Measurements from ENCODE around the gene R3HDM4.

DNA sequence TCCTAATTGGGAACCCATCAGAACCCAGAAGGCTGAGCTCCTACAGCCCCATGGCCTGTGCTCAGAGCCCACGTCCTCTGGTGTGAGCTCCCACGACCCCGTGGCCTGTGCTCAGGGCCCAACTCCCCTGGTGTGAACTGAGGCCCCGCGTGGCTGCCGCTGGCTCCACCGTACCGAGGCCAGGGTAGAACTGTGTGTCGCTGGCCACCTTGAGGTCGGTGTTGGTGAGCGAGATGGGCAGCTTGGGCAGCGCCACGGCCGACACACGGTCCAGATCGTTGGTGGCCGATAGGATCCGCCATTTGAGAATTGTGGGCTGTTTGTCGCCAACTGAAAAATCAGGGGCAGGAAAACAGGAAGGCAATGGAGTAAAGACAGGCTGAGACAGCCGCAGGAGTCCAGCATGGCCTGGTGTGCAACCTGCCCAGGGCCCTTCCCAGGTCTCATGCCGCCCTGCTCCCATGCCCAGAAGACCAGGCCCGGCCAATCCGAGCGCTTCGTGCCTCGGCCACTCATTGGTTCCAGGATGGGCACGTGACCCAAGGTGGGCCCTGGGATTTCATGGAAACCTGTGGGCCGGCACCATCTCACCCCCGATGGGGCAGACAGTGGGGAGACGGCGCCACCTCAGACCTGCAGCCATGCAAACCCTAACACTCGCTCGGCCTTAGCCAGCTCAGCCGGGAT lies 31.5 kb downstream of the R3HDM4 start:
- TF ChIP-seq CTCF (IDR thresholded peaks at IDR 0.05; ENCODE audit: extremely low read depth in 1 of 2, insufficient read depth in 1 of 2, low read depth in 1 of 2, low read length in 2 of 2) (no peak), POLR2AphosphoS5 (IDR thresholded peaks at IDR 0.05; ENCODE audit: insufficient read depth, low read depth, low read length) (no peak), POLR2A (IDR thresholded peaks at IDR 0.05; ENCODE audit: low read depth, low read length) (no peak), MAX (IDR thresholded peaks at IDR 0.05; ENCODE audit: insufficient read depth, insufficient read length) (no peak), EZH2 (IDR thresholded peaks at IDR 0.05; ENCODE audit: borderline replicate concordance, low read depth, low read length, severe bottlenecking) (no peak)

All from endothelial cell of umbilical vein (primary cell).